ENCODE results near the gene ITGB7. TPM values are rescaled to one million over a fixed set of nuclear protein-coding genes. Genes with fewer than 3 reads are reported as not detected.

The ITGB7 gene
- total RNA-seq, 1 donor from 2014 or later, result not detected

DNA sequence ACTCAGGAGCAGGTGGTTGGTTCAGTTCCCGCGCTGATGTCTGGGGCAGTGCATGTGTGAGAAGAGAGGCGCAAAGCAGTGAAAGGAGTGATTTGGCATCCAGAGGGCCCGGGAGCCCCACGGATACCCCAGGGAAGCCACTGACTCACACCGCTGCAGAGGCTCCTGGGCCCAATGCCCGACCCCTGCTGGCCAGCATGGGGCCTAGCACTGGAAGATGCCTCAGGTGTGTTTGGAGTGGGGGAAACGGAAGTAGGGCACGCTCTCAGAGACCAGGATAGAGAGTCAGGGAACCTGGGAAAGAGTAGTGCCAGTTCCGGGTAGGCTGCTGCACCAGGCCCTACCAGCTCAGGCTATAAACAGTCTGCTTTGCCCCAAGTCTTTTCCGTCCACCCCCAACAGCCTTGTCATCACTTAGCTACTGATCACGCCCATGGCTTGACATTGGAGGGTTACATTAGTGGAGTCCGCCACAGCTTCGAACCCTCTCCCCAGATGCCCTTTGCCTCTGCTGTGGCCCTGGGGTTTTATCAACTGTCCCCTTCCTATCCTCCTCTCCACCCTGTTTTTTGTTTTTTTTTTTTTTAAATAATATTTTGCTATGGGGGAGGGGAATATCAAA is 16.8 kb downstream of the ITGB7 start:
- H3K27ac Mint-ChIP-seq (ENCODE audit: unreplicated experiment), result no peak overlapping the region
- H3K27me3 Mint-ChIP-seq (ENCODE audit: unreplicated experiment), result peaks cover 7% of the 10 kb centered on the region
- TF ChIP-seq, protein P1, sequence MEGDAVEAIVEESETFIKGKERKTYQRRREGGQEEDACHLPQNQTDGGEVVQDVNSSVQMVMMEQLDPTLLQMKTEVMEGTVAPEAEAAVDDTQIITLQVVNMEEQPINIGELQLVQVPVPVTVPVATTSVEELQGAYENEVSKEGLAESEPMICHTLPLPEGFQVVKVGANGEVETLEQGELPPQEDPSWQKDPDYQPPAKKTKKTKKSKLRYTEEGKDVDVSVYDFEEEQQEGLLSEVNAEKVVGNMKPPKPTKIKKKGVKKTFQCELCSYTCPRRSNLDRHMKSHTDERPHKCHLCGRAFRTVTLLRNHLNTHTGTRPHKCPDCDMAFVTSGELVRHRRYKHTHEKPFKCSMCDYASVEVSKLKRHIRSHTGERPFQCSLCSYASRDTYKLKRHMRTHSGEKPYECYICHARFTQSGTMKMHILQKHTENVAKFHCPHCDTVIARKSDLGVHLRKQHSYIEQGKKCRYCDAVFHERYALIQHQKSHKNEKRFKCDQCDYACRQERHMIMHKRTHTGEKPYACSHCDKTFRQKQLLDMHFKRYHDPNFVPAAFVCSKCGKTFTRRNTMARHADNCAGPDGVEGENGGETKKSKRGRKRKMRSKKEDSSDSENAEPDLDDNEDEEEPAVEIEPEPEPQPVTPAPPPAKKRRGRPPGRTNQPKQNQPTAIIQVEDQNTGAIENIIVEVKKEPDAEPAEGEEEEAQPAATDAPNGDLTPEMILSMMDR (IDR thresholded peaks at IDR 0.05; ENCODE audit: partially characterized antibody, unreplicated experiment), result peak; percentile 77
- no peaks in the 10 kb centered on the region for H3K36me3 Mint-ChIP-seq (ENCODE audit: unreplicated experiment)
- H3K4me3 Mint-ChIP-seq (ENCODE audit: unreplicated experiment), result no peak overlapping the region
- peaks cover 3% of the 10 kb centered on the region for H3K9me3 Mint-ChIP-seq (ENCODE audit: unreplicated experiment)
- peak; percentile 71 for DNase-seq
- H3K4me1 Mint-ChIP-seq (ENCODE audit: low read depth, unreplicated experiment), result peaks cover 2% of the 10 kb centered on the region

DNA sequence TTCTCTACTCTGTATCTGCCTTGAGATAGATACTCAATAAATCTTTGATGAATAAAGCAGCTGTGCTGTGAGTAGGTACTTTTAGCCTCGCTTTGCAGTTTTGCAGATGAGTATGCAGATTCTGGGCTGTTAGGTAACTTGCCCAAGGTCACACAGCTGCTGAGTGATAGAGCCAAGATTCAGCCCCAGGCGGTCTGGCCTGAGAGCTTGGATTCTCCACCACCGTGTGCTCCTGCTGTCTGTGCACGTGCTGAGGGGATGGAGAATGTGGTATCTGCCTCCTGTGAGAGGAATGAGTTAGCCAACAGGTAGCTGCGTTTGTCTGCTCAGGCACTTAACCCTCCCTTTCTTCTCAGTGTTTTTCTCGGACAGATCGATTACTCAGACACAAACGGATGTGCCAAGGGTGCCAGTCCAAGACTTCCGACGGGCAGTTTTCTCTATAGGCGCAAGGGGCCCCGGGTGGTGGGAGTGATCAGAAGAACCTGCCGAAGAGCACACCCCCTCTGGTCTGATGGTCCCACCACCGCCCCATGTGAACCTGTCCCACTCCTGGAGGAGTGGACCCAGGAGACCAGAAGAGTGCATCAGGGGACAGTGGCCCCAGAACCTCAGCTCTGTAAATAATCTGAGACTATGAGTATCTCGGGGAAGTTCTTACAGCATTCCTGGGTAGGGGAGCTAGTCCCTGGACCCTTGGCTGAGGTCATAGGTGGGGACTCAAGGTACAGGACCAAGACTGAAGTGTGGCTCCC is 19.7 kb downstream of the ITGB7 start:
- Mint-ChIP-seq H3K9me3 (ENCODE audit: unreplicated experiment) (peaks cover 3% of the 10 kb centered on the region), H3K36me3 (ENCODE audit: unreplicated experiment) (no peaks in the 10 kb centered on the region), H3K4me3 (ENCODE audit: unreplicated experiment) (no peak overlapping the region), H3K27me3 (ENCODE audit: unreplicated experiment) (peaks cover 6% of the 10 kb centered on the region), H3K27ac (ENCODE audit: unreplicated experiment) (no peak overlapping the region), H3K4me1 (ENCODE audit: low read depth, unreplicated experiment) (peaks cover 5% of the 10 kb centered on the region)
- TF ChIP-seq, protein P1 (IDR thresholded peaks at IDR 0.05; ENCODE audit: partially characterized antibody, unreplicated experiment), result no peak
- DNase-seq, result no peak

DNA sequence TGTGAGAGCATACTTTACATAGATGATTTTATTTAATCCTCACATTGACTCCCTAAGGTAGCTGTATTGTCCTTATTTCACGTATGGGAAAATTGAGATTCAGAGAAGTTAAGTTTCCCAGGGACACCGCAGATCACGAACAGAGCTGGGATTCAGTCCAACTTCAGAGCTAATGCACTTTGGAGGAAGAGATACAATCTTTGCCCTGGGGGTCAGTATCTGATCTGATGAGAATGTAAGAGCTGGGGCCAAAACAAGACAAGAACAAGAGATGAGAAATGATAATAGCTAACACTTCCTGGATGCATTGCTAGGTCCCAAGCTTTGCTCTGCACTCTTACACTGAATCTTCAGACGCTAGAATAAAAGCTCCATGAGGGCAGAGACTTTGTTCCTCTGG is 20.3 kb downstream of the ITGB7 start:
- TF ChIP-seq, protein P1 (IDR thresholded peaks at IDR 0.05; ENCODE audit: partially characterized antibody, unreplicated experiment), result no peak
- Mint-ChIP-seq H3K36me3 (ENCODE audit: unreplicated experiment) (no peaks in the 10 kb centered on the region), H3K27ac (ENCODE audit: unreplicated experiment) (no peak overlapping the region), H3K4me1 (ENCODE audit: low read depth, unreplicated experiment) (peaks cover 8% of the 10 kb centered on the region), H3K27me3 (ENCODE audit: unreplicated experiment) (peaks cover 4% of the 10 kb centered on the region), H3K4me3 (ENCODE audit: unreplicated experiment) (no peak overlapping the region), H3K9me3 (ENCODE audit: unreplicated experiment) (peaks cover 1% of the 10 kb centered on the region)
- no peak for DNase-seq

DNA sequence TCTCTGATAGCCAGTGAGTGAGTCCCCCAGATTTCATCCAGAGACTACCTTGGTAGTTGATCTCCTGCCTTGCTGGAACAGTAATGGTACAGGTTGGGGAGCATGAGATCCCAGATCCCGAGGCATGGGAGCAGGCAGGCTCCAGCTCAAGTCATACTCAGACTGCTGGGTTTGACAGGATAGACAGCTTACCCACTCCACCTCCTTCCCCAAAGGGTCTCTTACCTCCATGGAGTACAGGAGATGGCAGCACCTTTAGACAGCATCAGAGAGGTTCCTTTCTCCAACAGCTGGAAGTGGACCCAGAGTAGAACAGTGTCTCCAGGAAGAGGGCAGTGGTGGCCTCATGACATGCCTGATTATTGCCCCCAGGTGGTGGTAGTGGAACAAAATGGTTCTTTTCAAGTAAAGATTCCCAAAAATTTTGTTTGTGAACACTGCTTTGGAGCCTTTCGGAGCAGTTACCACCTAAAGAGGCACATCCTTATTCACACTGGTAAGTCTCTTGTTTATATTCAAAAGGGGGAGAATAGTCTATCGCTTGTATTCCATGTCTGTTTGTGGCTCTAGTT is 21.4 kb downstream of the ITGB7 start:
- no peak for DNase-seq
- peaks cover 8% of the 10 kb centered on the region for H3K27me3 Mint-ChIP-seq (ENCODE audit: unreplicated experiment)
- peaks cover 5% of the 10 kb centered on the region for H3K9me3 Mint-ChIP-seq (ENCODE audit: unreplicated experiment)
- TF ChIP-seq, protein P1 (IDR thresholded peaks at IDR 0.05; ENCODE audit: partially characterized antibody, unreplicated experiment), result no peak
- H3K4me3 Mint-ChIP-seq (ENCODE audit: unreplicated experiment), result no peak overlapping the region
- no peak overlapping the region for H3K27ac Mint-ChIP-seq (ENCODE audit: unreplicated experiment)
- peaks cover 11% of the 10 kb centered on the region for H3K4me1 Mint-ChIP-seq (ENCODE audit: low read depth, unreplicated experiment)
- no peaks in the 10 kb centered on the region for H3K36me3 Mint-ChIP-seq (ENCODE audit: unreplicated experiment)

DNA sequence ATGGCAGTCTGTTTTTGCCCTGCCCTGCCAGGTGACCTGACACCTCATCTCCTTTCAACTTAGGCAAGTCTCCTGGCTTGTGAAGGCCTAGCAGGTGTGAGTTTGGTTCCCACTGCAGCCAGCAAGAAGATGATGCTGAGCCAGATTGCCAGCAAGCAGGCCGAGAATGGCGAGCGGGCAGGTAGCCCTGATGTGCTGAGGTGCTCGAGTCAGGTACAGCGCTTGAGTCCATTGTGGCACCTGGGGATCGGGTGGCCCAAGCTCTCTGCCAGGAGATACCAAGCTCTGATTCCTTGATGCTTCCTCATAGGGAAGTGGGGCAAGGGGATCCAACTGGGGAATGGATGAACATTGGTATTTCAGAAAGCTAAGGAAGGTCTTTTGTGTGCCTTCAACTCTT is 22.2 kb downstream of the ITGB7 start:
- H3K4me3 Mint-ChIP-seq (ENCODE audit: unreplicated experiment), result no peak overlapping the region
- H3K27me3 Mint-ChIP-seq (ENCODE audit: unreplicated experiment), result peaks cover 8% of the 10 kb centered on the region
- TF ChIP-seq, protein P1 (IDR thresholded peaks at IDR 0.05; ENCODE audit: partially characterized antibody, unreplicated experiment), result no peak
- H3K9me3 Mint-ChIP-seq (ENCODE audit: unreplicated experiment), result peaks cover 9% of the 10 kb centered on the region
- H3K27ac Mint-ChIP-seq (ENCODE audit: unreplicated experiment), result no peak overlapping the region
- no peak for DNase-seq
- H3K36me3 Mint-ChIP-seq (ENCODE audit: unreplicated experiment), result no peaks in the 10 kb centered on the region
- peaks cover 11% of the 10 kb centered on the region for H3K4me1 Mint-ChIP-seq (ENCODE audit: low read depth, unreplicated experiment)
